Measurements from ENCODE around the gene CCL28. TPM values are rescaled to one million over a fixed set of nuclear protein-coding genes. Genes with fewer than 3 reads are reported as not detected.
A peak's percentile ranks its signal among the peaks of the same experiment; 100 is the strongest.
"Not testable (repeated sequence)": the region's sequence is repeated elsewhere in the genome, so short reads cannot be mapped to it uniquely, and the experiment has no call there.

The CCL28 gene
- polyA plus RNA-seq, 2 of the 4 experiments (the other 2 are of a cell fraction), result 0.15 to 0.39 TPM

GRCh38 chr5:43409809-43410271 is 2.4 kb downstream of the CCL28 start:
- Histone ChIP-seq H3K9me3 (no peaks in the 10 kb centered on the region), H3K27ac (no peak overlapping the region), H3K4me2 (no peak overlapping the region), H3K4me3 (no peak overlapping the region), H3K4me1 (no peaks in the 10 kb centered on the region)
- ATAC-seq, result no peak
- WGBS (ENCODE audit: missing lambda C conversion rate), result 87% methylated on average over 2 of the region's 2 CpGs
- no peak for DNase-seq (ENCODE audit: low read depth in 1 of 2, low spot score in 1 of 2)
- ChIA-PET POLR2A (no interaction called here), CTCF (interaction anchor here (1.7 to 3.9 kb wide), 5 partner anchors 8 to 74 kb away, joined by 3 to 16 read pairs (median 9); partner anchors contain the start of gene TMEM267)
- no peak for TF ChIP-seq ESRRA (IDR thresholded peaks at IDR 0.05; ENCODE audit: borderline replicate concordance, low read length)
- TF ChIP-seq, protein P1, sequence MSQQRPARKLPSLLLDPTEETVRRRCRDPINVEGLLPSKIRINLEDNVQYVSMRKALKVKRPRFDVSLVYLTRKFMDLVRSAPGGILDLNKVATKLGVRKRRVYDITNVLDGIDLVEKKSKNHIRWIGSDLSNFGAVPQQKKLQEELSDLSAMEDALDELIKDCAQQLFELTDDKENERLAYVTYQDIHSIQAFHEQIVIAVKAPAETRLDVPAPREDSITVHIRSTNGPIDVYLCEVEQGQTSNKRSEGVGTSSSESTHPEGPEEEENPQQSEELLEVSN (IDR thresholded peaks at IDR 0.05; ENCODE audit: borderline replicate concordance, low read depth), result no peak
- no peak for TF ChIP-seq NR3C1 (IDR thresholded peaks at IDR 0.05)
- TF ChIP-seq FOSB (CRISPR knock-in tag; IDR thresholded peaks at IDR 0.05), result no peak
- TF ChIP-seq CHD4 (IDR thresholded peaks at IDR 0.05; ENCODE audit: borderline replicate concordance), result no peak
- TF ChIP-seq CTCF (IDR thresholded peaks at IDR 0.05), result no peak
- TF ChIP-seq ZSCAN20 (CRISPR knock-in tag; IDR thresholded peaks at IDR 0.05), result no peak
- no peak for FAIRE-seq

GRCh38 chr5:43402524-43403066 is 9.6 kb downstream of the CCL28 start:
- not testable (repeated sequence) for FAIRE-seq
- CTCF ChIA-PET, result interaction anchor here (1.0 to 7.3 kb wide), 4 partner anchors 9 to 82 kb away, joined by 3 to 55 read pairs (median 12); partner anchors contain the start of genes CCL28 and TMEM267

DNA sequence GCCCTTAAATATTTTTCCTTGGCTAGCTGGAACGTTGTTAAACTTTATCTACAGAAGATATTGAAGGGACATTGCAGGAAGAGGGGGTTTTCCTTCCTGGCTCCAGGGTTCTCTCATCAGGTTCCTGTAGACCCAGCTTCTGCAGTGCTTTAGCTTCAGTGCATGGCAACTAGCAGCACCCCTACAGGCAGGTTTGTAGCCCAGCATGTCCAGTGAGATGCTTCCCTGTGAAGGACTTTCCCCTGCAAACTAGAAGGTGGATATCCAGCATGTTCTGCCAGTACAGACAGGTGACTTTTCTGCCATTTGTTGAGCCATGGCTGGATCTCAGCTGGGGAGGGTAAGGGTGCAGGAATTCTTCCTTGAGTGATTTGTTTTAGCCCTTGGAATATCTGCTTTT is 10.4 kb downstream of the CCL28 start:
- 12% methylated on average over 1 of the region's 1 CpG for WGBS (ENCODE audit: missing lambda C conversion rate)

More at GRCh38 chr5:43402524-43403066, 9.6 kb downstream of the CCL28 start:
- 0 out of 6 replicates have a peak, but pooled peaks of 1 of the 2 experiments have one; percentile 33 for ATAC-seq
- Histone ChIP-seq H3K4me1 (peaks cover 10% of the 10 kb centered on the region; the same call in 1 of the 3 replicates), H3K4me2 (peak overlapping the region; percentile 36; the same call in 1 of the 3 replicates), H3K27ac (peak overlapping the region in 1 of 2 experiments; percentile 59; a peak in 3 of 6 replicates)
- H3K9me3 ChIP-seq; DNase-seq (ENCODE audit: low read depth in 1 of 2, low spot score in 1 of 2); H3K4me3 ChIP-seq: not testable (repeated sequence)
- POLR2A ChIA-PET, result interaction anchor here (3.9 kb wide), 1 partner anchor 81 kb away, joined by 31 read pairs; the partner anchor contains the start of gene TMEM267
- 46% methylated on average over 16 of the region's 16 CpGs for WGBS (ENCODE audit: missing lambda C conversion rate)

DNA sequence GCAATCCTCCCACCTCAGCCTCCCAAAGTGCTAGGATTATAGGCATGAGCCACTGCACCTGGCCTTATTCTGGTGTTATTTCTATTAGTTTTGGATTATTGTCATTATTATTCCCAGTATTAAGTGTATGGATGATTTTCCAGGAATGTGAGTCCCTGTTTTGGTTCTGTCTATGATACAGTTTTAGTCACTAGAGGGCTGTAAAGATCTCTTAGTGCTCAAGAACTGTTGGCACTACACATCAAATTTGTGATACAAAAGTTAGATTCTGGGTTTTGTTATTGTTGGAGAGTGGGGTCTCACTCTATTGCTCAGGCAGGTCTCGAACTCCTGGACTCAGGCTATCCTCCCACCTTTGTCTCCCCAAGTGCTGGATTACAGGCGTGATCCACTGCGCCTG is 12.1 kb downstream of the CCL28 start:
- WGBS (ENCODE audit: missing lambda C conversion rate), result 66% methylated on average over 3 of the region's 3 CpGs
- TF ChIP-seq ZC3H11A (IDR thresholded peaks at IDR 0.05) (no peak), RCOR1 (IDR thresholded peaks at IDR 0.05; ENCODE audit: low read depth, low read length) (no peak), CTCF (IDR thresholded peaks at IDR 0.05) (peak; percentile 59), RAD21 (conservative IDR thresholded peaks at IDR 0.05 in 1 of 2, IDR thresholded peaks at IDR 0.05 in 1 of 2) (peak; percentile 61 to 75), CBX2 (IDR thresholded peaks at IDR 0.05; ENCODE audit: borderline replicate concordance, low read depth) (no peak), ZFP36 (IDR thresholded peaks at IDR 0.05; ENCODE audit: borderline replicate concordance, partially characterized antibody) (no peak), KDM5A (IDR thresholded peaks at IDR 0.05) (no peak), NR3C1 (IDR thresholded peaks at IDR 0.05) (no peak), SMC3 (IDR thresholded peaks at IDR 0.05) (peak; percentile 75), RARB (CRISPR knock-in tag; IDR thresholded peaks at IDR 0.05) (no peak)
- TF ChIP-seq, protein P1 (IDR thresholded peaks at IDR 0.05; ENCODE audit: borderline replicate concordance, low read depth), result no peak
- Histone ChIP-seq H3K9me3 (no peaks in the 10 kb centered on the region), H3K4me1 (peaks cover 10% of the 10 kb centered on the region; the same call in 1 of the 3 replicates), H3K27ac (peak overlapping the region in 1 of 2 experiments; percentile 27; a peak in 1 of 6 replicates), H3K4me2 (no peak overlapping the region), H3K4me3 (no peak overlapping the region)
- ChIA-PET CTCF (interaction anchor here (0.5 to 7.3 kb wide), 8 partner anchors 10 to 1374 kb away, joined by 3 to 55 read pairs (median 6); partner anchors contain the start of genes CCL28 and TMEM267), POLR2A (interaction anchor here (3.9 kb wide), 1 partner anchor 84 kb away, joined by 31 read pairs; the partner anchor contains the start of gene TMEM267)
- FAIRE-seq, result no peak
- DNase-seq (ENCODE audit: low read depth in 1 of 2, low spot score in 1 of 2), result no peak
- peak; percentile 44 to 59; a peak in 4 of 6 replicates for ATAC-seq

More for the DNA sequence above, 10.4 kb downstream of the CCL28 start:
- no peaks in the 10 kb centered on the region for H3K9me3 ChIP-seq
- DNase-seq (ENCODE audit: low read depth in 1 of 2, low spot score in 1 of 2), result peak; percentile 57 to 62
- peaks cover 10% of the 10 kb centered on the region; the same call in 1 of the 3 replicates for H3K4me1 ChIP-seq
- peak; percentile 94 to 97 for ATAC-seq
- no peak overlapping the region for H3K4me3 ChIP-seq
- no peak overlapping the region for H3K4me2 ChIP-seq
- 0 out of 6 replicates have a peak overlapping the region, but pooled peaks have one; percentile 16 to 30 for H3K27ac ChIP-seq
- TF ChIP-seq EHF (CRISPR knock-in tag; IDR thresholded peaks at IDR 0.05), result no peak
- 0 out of 5 replicates have a peak, but pooled peaks of 1 of the 2 experiments have one; percentile 21 for TF ChIP-seq RAD21 (conservative IDR thresholded peaks at IDR 0.05 in 1 of 2, IDR thresholded peaks at IDR 0.05 in 1 of 2)
- FAIRE-seq, result no peak
- POLR2A ChIA-PET, result interaction anchor here (3.9 kb wide), 1 partner anchor 82 kb away, joined by 31 read pairs; the partner anchor contains the start of gene TMEM267
- CTCF ChIA-PET, result interaction anchor here (1.1 to 7.3 kb wide), 5 partner anchors 10 to 87 kb away, joined by 4 to 55 read pairs (median 8); partner anchors contain the start of genes CCL28 and TMEM267
